Suppressor macrophage treated with lipopolysaccharide for 1 hour (primary cell): Measurements from ENCODE around the gene NAPSA.

Experiments
- DNase-seq, 3 donors: peaks; one replicate each; pipeline ENCODE4 v3.0.0-alpha.2; 2020 to 2022

The NAPSA gene

GRCh38 chr19:50314724-50315708, 50.4 kb downstream of the NAPSA start:
- DNase-seq = no peak

- DNase-seq = no peak
Observed at GRCh38 chr19:50313812-50314536, 51.5 kb downstream of the NAPSA start.

- no peak for DNase-seq
Observed at GRCh38 chr19:50312967-50313811, 52.2 kb downstream of the NAPSA start.

- DNase-seq = peak in 1 of 3 donors; percentile 29
Observed at GRCh38 chr19:50311723-50312635, 53.5 kb downstream of the NAPSA start.

GRCh38 chr19:50310759-50311465, 54.5 kb downstream of the NAPSA start:
- no peak for DNase-seq

- DNase-seq = no peak
Observed at GRCh38 chr19:50309396-50310125, 55.9 kb downstream of the NAPSA start.

GRCh38 chr19:50308991-50309390, 56.4 kb downstream of the NAPSA start:
- DNase-seq = no peak
